Fibroblast of lung (primary cell): ENCODE data around the gene USP15. TPM values are rescaled to one million over a fixed set of nuclear protein-coding genes. Genes with fewer than 3 reads are reported as not detected.
A peak's percentile ranks its signal among the peaks of the same experiment; 100 is the strongest.
"Not testable (repeated sequence)": the region's sequence is repeated elsewhere in the genome, so short reads cannot be mapped to it uniquely, and the experiment has no call there.

Experiments used
- DNase-seq, 2 donors: peaks; one replicate each; pipeline versions ENCODE4 v3.0.0 to v3.0.0-alpha.2; 2010; ENCODE audit warnings: low read depth in 2 of 2
- H2AFZ ChIP-seq: 2 replicates; pipeline ENCODE4 v1.5.1; 2012; ENCODE audit warnings: low read length, control low read depth, inconsistent platforms
- H3K27ac ChIP-seq: 2 replicates; pipeline ENCODE4 v1.5.1; 2011; ENCODE audit warnings: low read length, control low read depth; ENCODE audit not compliant: insufficient read depth
- H3K27me3 ChIP-seq: 2 replicates; pipeline ENCODE4 v1.5.1; 2011; ENCODE audit warnings: mild to moderate bottlenecking, low read length; ENCODE audit not compliant: control insufficient read depth, insufficient read depth
- H3K36me3 ChIP-seq: 2 replicates; pipeline ENCODE4 v1.5.1; 2011; ENCODE audit warnings: low read length; ENCODE audit not compliant: control insufficient read depth, insufficient read depth
- H3K4me1 ChIP-seq: 2 replicates; pipeline ENCODE4 v1.5.1; 2011; ENCODE audit warnings: low read length; ENCODE audit not compliant: control insufficient read depth, insufficient read depth; ENCODE audit errors: extremely low read depth
- H3K4me2 ChIP-seq: 2 replicates; pipeline ENCODE4 v1.5.1; 2011; ENCODE audit warnings: low read length, control low read depth; ENCODE audit not compliant: insufficient read depth; ENCODE audit errors: extremely low read depth
- H3K4me3 ChIP-seq, 4 experiments: fragments of 200-600 bp in 1 of 4; sonication (generic) in 1 of 4; replicated peaks in 1 of 4; 2 replicates each; pipeline ENCODE4 v1.5.1; 2011 to 2016; ENCODE audit warnings: low read length in 4 of 4, low read depth in 3 of 4, mild to moderate bottlenecking in 3 of 4, control low read depth in 2 of 4, inconsistent platforms in 1 of 4, mixed read lengths in 1 of 4; ENCODE audit not compliant: insufficient read depth in 1 of 4; ENCODE audit errors: control extremely low read depth in 1 of 4
- H3K79me2 ChIP-seq: 2 replicates; pipeline ENCODE4 v1.5.1; 2012; ENCODE audit warnings: mild to moderate bottlenecking, low read length, inconsistent platforms; ENCODE audit not compliant: control insufficient read depth, insufficient read depth
- H3K9ac ChIP-seq: 2 replicates; pipeline ENCODE4 v1.5.1; 2011; ENCODE audit warnings: mild to moderate bottlenecking, low read length, control low read depth; ENCODE audit not compliant: insufficient read depth
- H3K9me3 ChIP-seq: 2 replicates; pipeline ENCODE4 v1.5.1; 2012; ENCODE audit warnings: low read depth, low read length; ENCODE audit not compliant: control insufficient read depth, insufficient read depth
- H4K20me1 ChIP-seq: 2 replicates; pipeline ENCODE4 v1.5.1; 2011; ENCODE audit warnings: low read length; ENCODE audit not compliant: control insufficient read depth, insufficient read depth; ENCODE audit errors: extremely low read depth
- EZH2 ChIP-seq: IDR thresholded peaks from 2 replicates; pipeline ENCODE4 v1.5.1; 2012; ENCODE audit warnings: low read length, control low read depth, mild to moderate bottlenecking; ENCODE audit errors: missing control alignments
- polyA plus RNA-seq, 2 donors: library from polyadenylated mRNA; depleted of rRNA in 1 of 2; stranded (reverse) in 1 of 2; unstranded in 1 of 2; fragments of >200 nt; gene quantifications; 2 replicates each; pipeline ENCODE4 v1.2.1, GENCODE V29; 2011 to 2012; ENCODE audit warnings: missing spikeins in 1 of 2
- total RNA-seq: library from RNA; depleted of rRNA; stranded (reverse); fragments of >200 nt; gene quantifications from 2 replicates; pipeline ENCODE4 v1.2.1, GENCODE V29; 2014
- TF ChIP-seq, protein P1 (sequence below), 2 donors: IDR thresholded peaks in 1 of 2; conservative IDR thresholded peaks in 1 of 2; 1 replicate in 1 of 2; 2 replicates in 1 of 2; pipeline ENCODE4 v1.5.1; 2011 to 2012; ENCODE audit warnings: low read length in 2 of 2, control low read depth in 1 of 2, inconsistent platforms in 1 of 2, low read depth in 1 of 2, mild to moderate bottlenecking in 1 of 2

USP15 gene
- total and polyA plus RNA-seq, 2 donors (not counting 1 experiment from before 2014, with no cell fraction given), result 57.6 to 63.1 TPM

- Histone ChIP-seq H3K36me3 (no peaks in the 10 kb centered on the region), H3K4me1 (no peaks in the 10 kb centered on the region), H2AFZ (no peak overlapping the region), H4K20me1 (no peaks in the 10 kb centered on the region), H3K9me3 (no peaks in the 10 kb centered on the region), H3K79me2 (no peaks in the 10 kb centered on the region), H3K27me3 (no peaks in the 10 kb centered on the region), H3K27ac (no peak overlapping the region), H3K4me3 (no peak overlapping the region), H3K9ac (no peak overlapping the region), H3K4me2 (no peak overlapping the region)
- no peak for TF ChIP-seq EZH2
- TF ChIP-seq, protein P1, sequence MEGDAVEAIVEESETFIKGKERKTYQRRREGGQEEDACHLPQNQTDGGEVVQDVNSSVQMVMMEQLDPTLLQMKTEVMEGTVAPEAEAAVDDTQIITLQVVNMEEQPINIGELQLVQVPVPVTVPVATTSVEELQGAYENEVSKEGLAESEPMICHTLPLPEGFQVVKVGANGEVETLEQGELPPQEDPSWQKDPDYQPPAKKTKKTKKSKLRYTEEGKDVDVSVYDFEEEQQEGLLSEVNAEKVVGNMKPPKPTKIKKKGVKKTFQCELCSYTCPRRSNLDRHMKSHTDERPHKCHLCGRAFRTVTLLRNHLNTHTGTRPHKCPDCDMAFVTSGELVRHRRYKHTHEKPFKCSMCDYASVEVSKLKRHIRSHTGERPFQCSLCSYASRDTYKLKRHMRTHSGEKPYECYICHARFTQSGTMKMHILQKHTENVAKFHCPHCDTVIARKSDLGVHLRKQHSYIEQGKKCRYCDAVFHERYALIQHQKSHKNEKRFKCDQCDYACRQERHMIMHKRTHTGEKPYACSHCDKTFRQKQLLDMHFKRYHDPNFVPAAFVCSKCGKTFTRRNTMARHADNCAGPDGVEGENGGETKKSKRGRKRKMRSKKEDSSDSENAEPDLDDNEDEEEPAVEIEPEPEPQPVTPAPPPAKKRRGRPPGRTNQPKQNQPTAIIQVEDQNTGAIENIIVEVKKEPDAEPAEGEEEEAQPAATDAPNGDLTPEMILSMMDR (conservative IDR thresholded peaks at IDR 0.05 in 1 of 2, IDR thresholded peaks at IDR 0.05 in 1 of 2; ENCODE audit: low read depth in 1 of 2, low read length in 2 of 2), result no peak
- DNase-seq, result peak in 1 of 2 donors; percentile 23
Observed at GRCh38 chr12:62458626-62459025, 198.4 kb downstream of the USP15 start.

GRCh38 chr12:62459976-62460375 is 199.8 kb downstream of the USP15 start:
- H3K27me3 ChIP-seq, result no peaks in the 10 kb centered on the region
- no peaks in the 10 kb centered on the region for H3K4me1 ChIP-seq
- TF ChIP-seq EZH2, result no peak
- TF ChIP-seq, protein P1 (conservative IDR thresholded peaks at IDR 0.05 in 1 of 2, IDR thresholded peaks at IDR 0.05 in 1 of 2; ENCODE audit: low read depth in 1 of 2, low read length in 2 of 2), result no peak
- no peaks in the 10 kb centered on the region for H3K9me3 ChIP-seq
- H3K27ac ChIP-seq, result no peak overlapping the region
- no peaks in the 10 kb centered on the region for H3K79me2 ChIP-seq
- H3K4me3 ChIP-seq, result no peak overlapping the region
- H3K36me3 ChIP-seq, result no peaks in the 10 kb centered on the region
- no peaks in the 10 kb centered on the region for H4K20me1 ChIP-seq
- H2AFZ ChIP-seq, result no peak overlapping the region
- no peak overlapping the region for H3K4me2 ChIP-seq
- DNase-seq, result no peak
- no peak overlapping the region for H3K9ac ChIP-seq

- not testable (repeated sequence) for H4K20me1 ChIP-seq, H3K9me3 ChIP-seq, H3K9ac ChIP-seq, H3K4me3 ChIP-seq, H3K4me1 ChIP-seq, H2AFZ ChIP-seq, H3K79me2 ChIP-seq, H3K36me3 ChIP-seq, H3K27ac ChIP-seq, H3K4me2 ChIP-seq, H3K27me3 ChIP-seq, DNase-seq
Observed at GRCh38 chr12:62461171-62461837, 201.1 kb downstream of the USP15 start.

- H3K27me3 ChIP-seq, H3K4me1 ChIP-seq, H3K9me3 ChIP-seq, DNase-seq, H3K4me2 ChIP-seq, H4K20me1 ChIP-seq, H3K36me3 ChIP-seq, H3K27ac ChIP-seq, H2AFZ ChIP-seq, H3K4me3 ChIP-seq, H3K9ac ChIP-seq: not testable (repeated sequence)
- H3K79me2 ChIP-seq, result peaks cover 16% of the 10 kb centered on the region
Observed at GRCh38 chr12:62463252-62463651, 203.0 kb downstream of the USP15 start.
